ENCODE data around the gene SPDL1. TPM values are rescaled to one million over a fixed set of nuclear protein-coding genes. Genes with fewer than 3 reads are reported as not detected.

Gene SPDL1
- total RNA-seq, 1 experiment from 2014 or later: 29.9 TPM

- H3F3A ChIP-seq (ENCODE audit: low read length, unreplicated experiment): no peaks in the 10 kb centered on the region
- H2AFZ ChIP-seq (ENCODE audit: low read length): no peak overlapping the region
- CTCF ChIA-PET: no interaction called here
- no peaks in the 10 kb centered on the region for H4K20me1 ChIP-seq (ENCODE audit: low read length)
- H3K27me3 ChIP-seq (ENCODE audit: low read length): no peaks in the 10 kb centered on the region
- no peak overlapping the region for H3K27ac ChIP-seq (ENCODE audit: low read length)
- no peak for ATAC-seq
- TF ChIP-seq EZH2 (IDR thresholded peaks at IDR 0.05; ENCODE audit: low read length, unreplicated experiment): no peak
- no peak for TF ChIP-seq CTCF (conservative IDR thresholded peaks at IDR 0.05; ENCODE audit: low read depth, low read length)
- TF ChIP-seq EZH2phosphoT487 (IDR thresholded peaks at IDR 0.05; ENCODE audit: borderline replicate concordance, low read length): no peak
- no peaks in the 10 kb centered on the region for H3K36me3 ChIP-seq (ENCODE audit: low read depth, low read length)
- peaks cover 28% of the 10 kb centered on the region for H3K4me1 ChIP-seq (ENCODE audit: insufficient read depth, low read length)
- no peak overlapping the region for H3K4me2 ChIP-seq (ENCODE audit: low read length)
- POLR2A ChIA-PET (ENCODE audit: unreplicated experiment): no interaction called here
- BruUV-seq (replicated peaks): no TSS peak
- peaks cover 3% of the 10 kb centered on the region; the same call in 1 of the 2 replicates for H3K9me3 ChIP-seq (ENCODE audit: low read length)
- intact Hi-C loops (cut with micrococcal nuclease): no loop called here
- no peak for DNase-seq
- no peak overlapping the region for H3K4me3 ChIP-seq (ENCODE audit: low read length)
- H3K79me2 ChIP-seq (ENCODE audit: low read length): no peaks in the 10 kb centered on the region
- H3K9ac ChIP-seq (ENCODE audit: low read length): no peak overlapping the region
- H3K9me2 ChIP-seq (replicated peaks; ENCODE audit: low read length): no peaks in the 10 kb centered on the region
Observed at GRCh38 chr5:169634606-169635005, 51.0 kb downstream of the SPDL1 start.

GRCh38 chr5:169635936-169636335, 52.4 kb downstream of the SPDL1 start:
- TF ChIP-seq EZH2 (IDR thresholded peaks at IDR 0.05; ENCODE audit: low read length, unreplicated experiment): no peak
- TF ChIP-seq EZH2phosphoT487 (IDR thresholded peaks at IDR 0.05; ENCODE audit: borderline replicate concordance, low read length): no peak
- TF ChIP-seq CTCF (conservative IDR thresholded peaks at IDR 0.05; ENCODE audit: low read depth, low read length): no peak

GRCh38 chr5:169636477-169637084, 53.0 kb downstream of the SPDL1 start:
- Histone ChIP-seq H3K9ac (ENCODE audit: low read length) (no peak overlapping the region), H3K4me3 (ENCODE audit: low read length) (no peak overlapping the region), H3K9me3 (ENCODE audit: low read length) (peaks cover 3% of the 10 kb centered on the region; the same call in 1 of the 2 replicates), H3K4me2 (ENCODE audit: low read length) (no peak overlapping the region), H2AFZ (ENCODE audit: low read length) (no peak overlapping the region), H3K79me2 (ENCODE audit: low read length) (no peaks in the 10 kb centered on the region), H3K36me3 (ENCODE audit: low read depth, low read length) (no peaks in the 10 kb centered on the region), H3K27ac (ENCODE audit: low read length) (no peak overlapping the region), H3K27me3 (ENCODE audit: low read length) (no peaks in the 10 kb centered on the region), H4K20me1 (ENCODE audit: low read length) (no peaks in the 10 kb centered on the region), H3K9me2 (replicated peaks; ENCODE audit: low read length) (no peaks in the 10 kb centered on the region), H3F3A (ENCODE audit: low read length, unreplicated experiment) (no peaks in the 10 kb centered on the region), H3K4me1 (ENCODE audit: insufficient read depth, low read length) (peaks cover 27% of the 10 kb centered on the region)
- no TSS peak for BruUV-seq (replicated peaks)
- ATAC-seq (no peak), DNase-seq (no peak)
- intact Hi-C loops (cut with micrococcal nuclease): no loop called here
- CTCF ChIA-PET: no interaction called here
- POLR2A ChIA-PET (ENCODE audit: unreplicated experiment): no interaction called here
- no peak for TF ChIP-seq EZH2phosphoT487 (IDR thresholded peaks at IDR 0.05; ENCODE audit: borderline replicate concordance, low read length)
- TF ChIP-seq EZH2 (IDR thresholded peaks at IDR 0.05; ENCODE audit: low read length, unreplicated experiment): no peak

More at GRCh38 chr5:169635936-169636335, 52.4 kb downstream of the SPDL1 start:
- no peaks in the 10 kb centered on the region for H3K27me3 ChIP-seq (ENCODE audit: low read length)
- intact Hi-C loops (cut with micrococcal nuclease): no loop called here
- H4K20me1 ChIP-seq (ENCODE audit: low read length): no peaks in the 10 kb centered on the region
- H2AFZ ChIP-seq (ENCODE audit: low read length): no peak overlapping the region
- no peak overlapping the region for H3K4me3 ChIP-seq (ENCODE audit: low read length)
- POLR2A ChIA-PET (ENCODE audit: unreplicated experiment): no interaction called here
- H3K27ac ChIP-seq (ENCODE audit: low read length): no peak overlapping the region
- no peaks in the 10 kb centered on the region for H3K79me2 ChIP-seq (ENCODE audit: low read length)
- no peaks in the 10 kb centered on the region for H3F3A ChIP-seq (ENCODE audit: low read length, unreplicated experiment)
- peaks cover 21% of the 10 kb centered on the region for H3K4me1 ChIP-seq (ENCODE audit: insufficient read depth, low read length)
- no peak for DNase-seq
- CTCF ChIA-PET: no interaction called here
- H3K4me2 ChIP-seq (ENCODE audit: low read length): no peak overlapping the region
- H3K9me2 ChIP-seq (replicated peaks; ENCODE audit: low read length): no peaks in the 10 kb centered on the region
- BruUV-seq (replicated peaks): no TSS peak
- H3K9me3 ChIP-seq (ENCODE audit: low read length): peaks cover 3% of the 10 kb centered on the region; the same call in 1 of the 2 replicates
- no peak for ATAC-seq
- no peaks in the 10 kb centered on the region for H3K36me3 ChIP-seq (ENCODE audit: low read depth, low read length)
- no peak overlapping the region for H3K9ac ChIP-seq (ENCODE audit: low read length)
